GM18870 (cell line): ENCODE measurements around the gene NTNG2.
"Not testable (repeated sequence)": the region's sequence is repeated elsewhere in the genome, so short reads cannot be mapped to it uniquely, and the experiment has no call there.

ENCODE experiments used
- ATAC-seq: cut with Tn5 transposase; IDR thresholded peaks from one replicate; pipeline ENCODE4 v1.9.1; 2021; ENCODE audit warnings: moderate library complexity; ENCODE audit not compliant: unreplicated experiment

NTNG2 gene

GRCh38 chr9:132161743-132162184, at the start of gene NTNG2:
NTNG2 (plus strand) TSS chr9:132162058; CDS start chr9:132166832, 4,774 bp downstream.
- no peak for ATAC-seq

- no peak for ATAC-seq
Observed at GRCh38 chr9:132114102-132114707, 47.7 kb upstream of the NTNG2 start.

GRCh38 chr9:132116583-132116982, 45.3 kb upstream of the NTNG2 start:
- no peak for ATAC-seq

GRCh38 chr9:132117694-132118093, 44.2 kb upstream of the NTNG2 start:
- no peak for ATAC-seq

- ATAC-seq: no peak
Observed at GRCh38 chr9:132121021-132121420, 40.8 kb upstream of the NTNG2 start.

GRCh38 chr9:132124800-132125199, 37.1 kb upstream of the NTNG2 start:
- ATAC-seq: no peak

GRCh38 chr9:132125361-132125760, 36.5 kb upstream of the NTNG2 start:
- no peak for ATAC-seq

- ATAC-seq: no peak
Observed at GRCh38 chr9:132125944-132126679, 35.7 kb upstream of the NTNG2 start.

- ATAC-seq: no peak
Observed at GRCh38 chr9:132126680-132127236, 35.1 kb upstream of the NTNG2 start.

- no peak for ATAC-seq
Observed at GRCh38 chr9:132127888-132128534, 33.8 kb upstream of the NTNG2 start.

GRCh38 chr9:132129535-132129934, 32.3 kb upstream of the NTNG2 start:
- no peak for ATAC-seq

GRCh38 chr9:132134085-132134484, 27.8 kb upstream of the NTNG2 start:
- ATAC-seq: not testable (repeated sequence)

- ATAC-seq: no peak
Observed at GRCh38 chr9:132135456-132135855, 26.4 kb upstream of the NTNG2 start.

GRCh38 chr9:132136151-132136780, 25.6 kb upstream of the NTNG2 start:
- ATAC-seq: no peak

- no peak for ATAC-seq
Observed at GRCh38 chr9:132141344-132141947, 20.4 kb upstream of the NTNG2 start.

GRCh38 chr9:132141948-132142594, 19.8 kb upstream of the NTNG2 start:
- no peak for ATAC-seq

GRCh38 chr9:132142924-132143323, 18.9 kb upstream of the NTNG2 start:
- no peak for ATAC-seq

GRCh38 chr9:132143359-132143758, 18.5 kb upstream of the NTNG2 start:
- no peak for ATAC-seq

GRCh38 chr9:132144708-132145365, 17.0 kb upstream of the NTNG2 start:
- ATAC-seq: no peak

- no peak for ATAC-seq
Observed at GRCh38 chr9:132146039-132146438, 15.8 kb upstream of the NTNG2 start.
